WTC11 (cell line): ENCODE measurements around the gene APOBEC4.

Source experiments
- CREB1 ChIP-seq: sonication (generic); formaldehyde crosslinking; IDR thresholded peaks from 2 replicates; pipeline ENCODE4 v1.8.0; 2023; ENCODE audit warnings: mild to moderate bottlenecking, missing genetic modification reagents
- CTCF ChIP-seq: fragments of 200-600 bp; IDR thresholded peaks from 2 replicates; pipeline ENCODE4 v1.8.0; 2022; ENCODE audit warnings: antibody characterized with exemption
- NFATC4 ChIP-seq: fragments of 250-450 bp; sonication (Bioruptor Pico); IDR thresholded peaks from 2 replicates; pipeline ENCODE4 v1.9.0; 2021; ENCODE audit warnings: mild to moderate bottlenecking
- TEAD4 ChIP-seq: sonication (generic); formaldehyde crosslinking; IDR thresholded peaks from 2 replicates; pipeline ENCODE4 v1.8.0; 2022; ENCODE audit warnings: mild to moderate bottlenecking, missing genetic modification reagents
- ZNF423 ChIP-seq: fragments of 250-450 bp; sonication (Bioruptor Pico); IDR thresholded peaks from 2 replicates; pipeline ENCODE4 v2.1.2; 2022; ENCODE audit warnings: mild to moderate bottlenecking, moderate library complexity

GRCh38 chr1:183697814-183698590 lies 44.9 kb upstream of the APOBEC4 start:
- TF ChIP-seq TEAD4 (CRISPR knock-in tag): no peak
- TF ChIP-seq CREB1 (CRISPR knock-in tag): no peak
- TF ChIP-seq CTCF: no peak
- TF ChIP-seq NFATC4 (CRISPR knock-in tag): no peak
- TF ChIP-seq ZNF423: no peak
